K562 (cell line): ENCODE results near the gene CYP17A1. TPM values are rescaled to one million over a fixed set of nuclear protein-coding genes. Genes with fewer than 3 reads are reported as not detected.

ENCODE experiments used
- polyA plus RNA-seq, 8 experiments: library from polyadenylated mRNA; depleted of rRNA in 4 of 8; stranded (reverse) in 5 of 8; unstranded in 3 of 8; fragments of >200 nt; fragmentation: Nextera tagmentation in 2 of 8; fragmentation: Illumina TruSeq in 1 of 8; extraction: Ambion mirVana in 2 of 8; extraction: Trizol in 1 of 8; gene quantifications; 2 replicates each; pipeline versions ENCODE4 v1.2.1 to v1.2.3, GENCODE V29; 2011 to 2014; ENCODE audit warnings: inconsistent platforms in 1 of 8, missing spikeins in 1 of 8
- small RNA-seq: library from RNA; depleted of rRNA; stranded (forward); fragments of <200 nt; gene quantifications from one replicate; pipeline ENCODE3, GENCODE V24; 2014
- total RNA-seq, 7 experiments: library from RNA; depleted of rRNA in 6 of 7; stranded (reverse); fragments of >200 nt in 6 of 7; fragmentation: Illumina TruSeq in 2 of 7; extraction: Trizol in 2 of 7; gene quantifications; 2 replicates each; pipeline versions ENCODE4 v1.2.1 to v1.2.3, GENCODE V29; 2011 to 2021; ENCODE audit warnings: low replicate concordance in 1 of 7

Gene CYP17A1
- total and polyA plus RNA-seq, 9 of the 15 experiments (the other 6 are each of a cell fraction or from before 2014, with no cell fraction given), result 2.3 TPM; not detected in 8

Small RNA genes lying within 50 kb of the gene (small RNA-seq; reads per million reads assigned to genes)
- gene AS3MT, result not detected
- gene RF00026, result not detected
- gene RNU6-1231P, result not detected

Other genes with a start within 250 kb of the CYP17A1 start
- 13.4 and 14.1 TPM in 2 replicates for gene TRIM8, start 192.9 kb downstream of the CYP17A1 start, total RNA-seq (2014; rRNA removed)
- 7.3 and 7.5 TPM in 2 replicates for gene TRIM8, start 192.9 kb downstream of the CYP17A1 start, total RNA-seq (2014; rRNA removed; fragmentation: Illumina TruSeq; extraction: Trizol)
- 8.9 and 9.7 TPM in 2 replicates for gene TRIM8, start 192.9 kb downstream of the CYP17A1 start, total RNA-seq (2015; rRNA removed; fragmentation: Illumina TruSeq; extraction: Trizol)
- 26.0 and 27.2 TPM in 2 replicates for gene TRIM8, start 192.9 kb downstream of the CYP17A1 start, total RNA-seq (2021)
- 9.1 and 11.2 TPM in 2 replicates for gene TRIM8, start 192.9 kb downstream of the CYP17A1 start, polyA plus RNA-seq (2011; rRNA removed)
- gene TRIM8, start 192.9 kb downstream of the CYP17A1 start, polyA plus RNA-seq (2014; fragmentation: Illumina TruSeq; extraction: Trizol), result 11.3 and 21.4 TPM in 2 replicates
- gene TRIM8, start 192.9 kb downstream of the CYP17A1 start, polyA plus RNA-seq (2014; fragmentation: Nextera tagmentation; extraction: Ambion mirVana), result 1 to 10 TPM; 1.7 to 3.2 TPM
- gene TRIM8, start 192.9 kb downstream of the CYP17A1 start, polyA plus RNA-seq (2014; rRNA removed), result 12.6 and 20.4 TPM in 2 replicates
- gene ARL3, start 123.0 kb downstream of the CYP17A1 start, total RNA-seq (2014; rRNA removed), result 2.7 and 2.9 TPM in 2 replicates
- gene ARL3, start 123.0 kb downstream of the CYP17A1 start, total RNA-seq (2014; rRNA removed; fragmentation: Illumina TruSeq; extraction: Trizol), result 3.5 and 3.8 TPM in 2 replicates
- 2.9 and 3.2 TPM in 2 replicates for gene ARL3, start 123.0 kb downstream of the CYP17A1 start, total RNA-seq (2015; rRNA removed; fragmentation: Illumina TruSeq; extraction: Trizol)
- gene ARL3, start 123.0 kb downstream of the CYP17A1 start, total RNA-seq (2021), result 4.2 and 4.6 TPM in 2 replicates
- gene ARL3, start 123.0 kb downstream of the CYP17A1 start, polyA plus RNA-seq (2011; rRNA removed), result 4.8 and 5.5 TPM in 2 replicates
- gene ARL3, start 123.0 kb downstream of the CYP17A1 start, polyA plus RNA-seq (2014; fragmentation: Illumina TruSeq; extraction: Trizol), result 4.2 and 5.5 TPM in 2 replicates
- gene ARL3, start 123.0 kb downstream of the CYP17A1 start, polyA plus RNA-seq (2014; fragmentation: Nextera tagmentation; extraction: Ambion mirVana), result 1 to 10 TPM; 8.2 to 8.9 TPM
- 5.1 and 5.2 TPM in 2 replicates for gene ARL3, start 123.0 kb downstream of the CYP17A1 start, polyA plus RNA-seq (2014; rRNA removed)
- 7.3 and 11.4 TPM in 2 replicates for gene SFXN2, start 122.8 kb downstream of the CYP17A1 start, total RNA-seq (2014; rRNA removed)
- gene SFXN2, start 122.8 kb downstream of the CYP17A1 start, total RNA-seq (2014; rRNA removed; fragmentation: Illumina TruSeq; extraction: Trizol), result 17.1 and 22.5 TPM in 2 replicates
- gene SFXN2, start 122.8 kb downstream of the CYP17A1 start, total RNA-seq (2015; rRNA removed; fragmentation: Illumina TruSeq; extraction: Trizol), result 14.6 and 15.7 TPM in 2 replicates
- gene SFXN2, start 122.8 kb downstream of the CYP17A1 start, total RNA-seq (2021), result 20.6 and 23.8 TPM in 2 replicates
- 10.7 and 14.5 TPM in 2 replicates for gene SFXN2, start 122.8 kb downstream of the CYP17A1 start, polyA plus RNA-seq (2011; rRNA removed)
- gene SFXN2, start 122.8 kb downstream of the CYP17A1 start, polyA plus RNA-seq (2014; fragmentation: Illumina TruSeq; extraction: Trizol), result 23.7 and 24.1 TPM in 2 replicates
- gene SFXN2, start 122.8 kb downstream of the CYP17A1 start, polyA plus RNA-seq (2014; fragmentation: Nextera tagmentation; extraction: Ambion mirVana), result 10 to 100 TPM; 12.0 to 20.4 TPM
- gene SFXN2, start 122.8 kb downstream of the CYP17A1 start, polyA plus RNA-seq (2014; rRNA removed), result 13.9 and 23.3 TPM in 2 replicates
- gene WBP1L, start 93.5 kb downstream of the CYP17A1 start, total RNA-seq (2014; rRNA removed), result 11.4 and 15.0 TPM in 2 replicates
- gene WBP1L, start 93.5 kb downstream of the CYP17A1 start, total RNA-seq (2014; rRNA removed; fragmentation: Illumina TruSeq; extraction: Trizol), result 6.6 and 6.7 TPM in 2 replicates
- gene WBP1L, start 93.5 kb downstream of the CYP17A1 start, total RNA-seq (2015; rRNA removed; fragmentation: Illumina TruSeq; extraction: Trizol), result 8.7 and 9.1 TPM in 2 replicates
- gene WBP1L, start 93.5 kb downstream of the CYP17A1 start, total RNA-seq (2021), result 11.8 and 14.4 TPM in 2 replicates
- 11.6 and 12.1 TPM in 2 replicates for gene WBP1L, start 93.5 kb downstream of the CYP17A1 start, polyA plus RNA-seq (2011; rRNA removed)
- 11.5 and 12.3 TPM in 2 replicates for gene WBP1L, start 93.5 kb downstream of the CYP17A1 start, polyA plus RNA-seq (2014; fragmentation: Illumina TruSeq; extraction: Trizol)
- 1 to 10 TPM; 3.2 to 5.3 TPM for gene WBP1L, start 93.5 kb downstream of the CYP17A1 start, polyA plus RNA-seq (2014; fragmentation: Nextera tagmentation; extraction: Ambion mirVana)
- gene WBP1L, start 93.5 kb downstream of the CYP17A1 start, polyA plus RNA-seq (2014; rRNA removed), result 10.7 and 11.3 TPM in 2 replicates
- 6.5 TPM in 2 replicates for gene BORCS7, start 16.8 kb upstream of the CYP17A1 start, total RNA-seq (2014; rRNA removed)
- 11.8 and 12.1 TPM in 2 replicates for gene BORCS7, start 16.8 kb upstream of the CYP17A1 start, total RNA-seq (2014; rRNA removed; fragmentation: Illumina TruSeq; extraction: Trizol)
- 8.3 and 12.1 TPM in 2 replicates for gene BORCS7, start 16.8 kb upstream of the CYP17A1 start, total RNA-seq (2015; rRNA removed; fragmentation: Illumina TruSeq; extraction: Trizol)
- gene BORCS7, start 16.8 kb upstream of the CYP17A1 start, total RNA-seq (2021), result 5.1 and 5.9 TPM in 2 replicates
- 12.8 and 14.5 TPM in 2 replicates for gene BORCS7, start 16.8 kb upstream of the CYP17A1 start, polyA plus RNA-seq (2011; rRNA removed)
- gene BORCS7, start 16.8 kb upstream of the CYP17A1 start, polyA plus RNA-seq (2014; fragmentation: Illumina TruSeq; extraction: Trizol), result 8.2 and 8.4 TPM in 2 replicates
- gene BORCS7, start 16.8 kb upstream of the CYP17A1 start, polyA plus RNA-seq (2014; fragmentation: Nextera tagmentation; extraction: Ambion mirVana), result 10 to 100 TPM; 14.0 to 17.0 TPM
- gene BORCS7, start 16.8 kb upstream of the CYP17A1 start, polyA plus RNA-seq (2014; rRNA removed), result 12.9 and 14.0 TPM in 2 replicates
- not detected in 2 replicates for gene AS3MT, start 32.1 kb upstream of the CYP17A1 start, total RNA-seq (2014; rRNA removed)
- 0.33 and 0.41 TPM in 2 replicates for gene AS3MT, start 32.1 kb upstream of the CYP17A1 start, total RNA-seq (2014; rRNA removed; fragmentation: Illumina TruSeq; extraction: Trizol)
- 0.30 TPM in 1 of 2 replicates, not detected in the other for gene AS3MT, start 32.1 kb upstream of the CYP17A1 start, total RNA-seq (2015; rRNA removed; fragmentation: Illumina TruSeq; extraction: Trizol)
- 0.25 and 0.29 TPM in 2 replicates for gene AS3MT, start 32.1 kb upstream of the CYP17A1 start, total RNA-seq (2021)
- gene AS3MT, start 32.1 kb upstream of the CYP17A1 start, polyA plus RNA-seq (2011; rRNA removed), result 0.07 TPM in 1 of 2 replicates, not detected in the other
- gene AS3MT, start 32.1 kb upstream of the CYP17A1 start, polyA plus RNA-seq (2014; fragmentation: Illumina TruSeq; extraction: Trizol), result 0.19 TPM in 1 of 2 replicates, not detected in the other
- under 1 TPM; 0.04 to 0.14 TPM for gene AS3MT, start 32.1 kb upstream of the CYP17A1 start, polyA plus RNA-seq (2014; fragmentation: Nextera tagmentation; extraction: Ambion mirVana)
- gene AS3MT, start 32.1 kb upstream of the CYP17A1 start, polyA plus RNA-seq (2014; rRNA removed), result 0.24 and 0.58 TPM in 2 replicates
- gene CNNM2, start 80.9 kb upstream of the CYP17A1 start, total RNA-seq (2014; rRNA removed), result 4.0 and 5.9 TPM in 2 replicates
- gene CNNM2, start 80.9 kb upstream of the CYP17A1 start, total RNA-seq (2014; rRNA removed; fragmentation: Illumina TruSeq; extraction: Trizol), result 1.2 and 1.4 TPM in 2 replicates
- gene CNNM2, start 80.9 kb upstream of the CYP17A1 start, total RNA-seq (2015; rRNA removed; fragmentation: Illumina TruSeq; extraction: Trizol), result 1.2 and 1.5 TPM in 2 replicates
- 5.0 and 5.7 TPM in 2 replicates for gene CNNM2, start 80.9 kb upstream of the CYP17A1 start, total RNA-seq (2021)
- gene CNNM2, start 80.9 kb upstream of the CYP17A1 start, polyA plus RNA-seq (2011; rRNA removed), result 1.3 and 1.7 TPM in 2 replicates
- gene CNNM2, start 80.9 kb upstream of the CYP17A1 start, polyA plus RNA-seq (2014; fragmentation: Illumina TruSeq; extraction: Trizol), result 2.1 and 2.7 TPM in 2 replicates
- gene CNNM2, start 80.9 kb upstream of the CYP17A1 start, polyA plus RNA-seq (2014; fragmentation: Nextera tagmentation; extraction: Ambion mirVana), result under 1 TPM; 0.21 to 0.23 TPM
- gene CNNM2, start 80.9 kb upstream of the CYP17A1 start, polyA plus RNA-seq (2014; rRNA removed), result 0.93 and 2.2 TPM in 2 replicates